GM18505 (cell line): ENCODE measurements around the gene SETD3.

ENCODE experiments used
- ATAC-seq: cut with Tn5 transposase; IDR thresholded peaks from one replicate; pipeline ENCODE4 v1.9.1; 2021; ENCODE audit not compliant: unreplicated experiment
- POLR2A ChIP-seq: IDR thresholded peaks from 4 replicates; pipeline ENCODE4 v1.6.1; 2011; ENCODE audit warnings: borderline replicate concordance; ENCODE audit not compliant: insufficient read depth, insufficient read length; ENCODE audit errors: extremely low read depth

The SETD3 gene

DNA sequence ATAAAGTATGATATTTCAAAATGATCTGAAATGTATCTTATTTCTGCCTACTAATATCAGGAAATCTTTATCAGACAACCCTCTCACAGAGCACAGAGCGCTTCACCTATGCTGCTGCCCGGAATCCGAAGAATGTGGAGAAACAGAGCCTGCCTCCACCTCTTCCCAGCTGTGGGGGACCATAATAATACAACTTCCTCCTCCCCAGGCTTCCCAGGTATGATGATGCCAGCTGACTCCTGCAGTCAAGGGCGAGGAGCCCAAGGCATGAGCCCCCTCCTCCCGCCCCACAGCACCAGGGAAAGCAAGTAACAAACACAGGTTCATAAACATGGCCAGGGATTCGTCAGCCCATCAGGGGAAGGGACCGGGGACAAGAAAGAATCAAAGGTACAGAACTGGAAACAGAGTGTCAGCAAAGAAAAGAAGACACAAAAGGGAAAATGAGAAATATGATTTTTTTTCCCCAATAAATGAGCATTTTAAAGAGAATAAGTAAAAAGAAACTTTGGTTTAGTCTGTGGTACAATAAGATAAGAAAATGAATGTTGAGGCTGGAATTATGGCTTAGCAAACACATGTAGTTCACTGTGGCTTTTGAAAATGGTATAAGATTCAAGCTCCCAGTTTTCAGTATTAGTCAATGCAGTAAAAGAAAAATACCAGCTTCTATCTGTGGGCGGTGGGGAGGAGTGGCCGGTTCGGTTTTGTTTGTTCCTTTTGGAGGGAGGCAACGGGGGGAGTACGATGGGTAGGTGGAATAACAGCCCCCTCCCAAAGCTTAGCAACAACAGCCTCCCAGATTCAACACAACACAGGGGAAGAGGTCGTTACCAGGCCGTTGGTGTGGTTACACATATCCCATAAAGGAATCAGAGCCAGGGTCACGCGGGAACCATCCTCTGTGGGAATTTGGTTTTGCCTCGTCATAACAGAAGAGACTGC, 68.3 kb downstream of the SETD3 start:
- no peak for ATAC-seq
- TF ChIP-seq POLR2A, result no peak

DNA sequence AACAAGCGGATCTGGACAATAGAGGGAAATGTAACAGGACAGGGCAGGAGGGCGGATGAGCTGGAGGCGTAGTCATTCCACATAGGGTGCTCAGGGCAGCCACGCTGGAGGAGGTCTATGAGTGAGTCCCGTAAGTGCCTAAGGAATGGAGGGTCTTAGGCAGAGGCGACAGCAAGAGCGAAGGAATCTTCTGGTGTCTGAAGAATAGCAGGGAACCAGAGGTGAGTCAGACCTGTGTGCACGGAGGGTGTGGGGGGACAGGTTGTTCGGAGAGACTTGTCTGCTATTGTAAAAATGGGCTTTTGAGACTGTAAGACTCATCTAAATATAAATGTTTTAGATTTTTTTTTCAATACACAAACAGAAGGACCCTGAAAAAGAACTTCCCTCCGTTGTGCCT, 70.6 kb downstream of the SETD3 start:
- ATAC-seq, result no peak
- no peak for TF ChIP-seq POLR2A

DNA sequence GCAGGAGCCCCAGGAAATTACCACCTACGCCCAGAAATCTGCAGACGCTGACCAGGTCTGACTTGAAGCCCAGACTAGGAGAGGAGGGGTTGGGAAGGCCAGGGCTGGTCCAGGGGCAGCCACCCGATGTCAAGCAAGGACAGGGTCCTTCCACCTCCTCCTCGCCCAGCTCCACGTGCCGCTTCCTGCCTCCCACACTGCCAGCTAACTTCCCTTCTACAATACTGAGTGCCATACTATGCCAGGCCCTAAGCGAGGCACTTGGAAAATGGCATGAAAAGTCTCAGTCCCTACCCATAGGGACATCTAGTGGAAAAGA, 71.7 kb downstream of the SETD3 start:
- no peak for TF ChIP-seq POLR2A
- ATAC-seq, result no peak

DNA sequence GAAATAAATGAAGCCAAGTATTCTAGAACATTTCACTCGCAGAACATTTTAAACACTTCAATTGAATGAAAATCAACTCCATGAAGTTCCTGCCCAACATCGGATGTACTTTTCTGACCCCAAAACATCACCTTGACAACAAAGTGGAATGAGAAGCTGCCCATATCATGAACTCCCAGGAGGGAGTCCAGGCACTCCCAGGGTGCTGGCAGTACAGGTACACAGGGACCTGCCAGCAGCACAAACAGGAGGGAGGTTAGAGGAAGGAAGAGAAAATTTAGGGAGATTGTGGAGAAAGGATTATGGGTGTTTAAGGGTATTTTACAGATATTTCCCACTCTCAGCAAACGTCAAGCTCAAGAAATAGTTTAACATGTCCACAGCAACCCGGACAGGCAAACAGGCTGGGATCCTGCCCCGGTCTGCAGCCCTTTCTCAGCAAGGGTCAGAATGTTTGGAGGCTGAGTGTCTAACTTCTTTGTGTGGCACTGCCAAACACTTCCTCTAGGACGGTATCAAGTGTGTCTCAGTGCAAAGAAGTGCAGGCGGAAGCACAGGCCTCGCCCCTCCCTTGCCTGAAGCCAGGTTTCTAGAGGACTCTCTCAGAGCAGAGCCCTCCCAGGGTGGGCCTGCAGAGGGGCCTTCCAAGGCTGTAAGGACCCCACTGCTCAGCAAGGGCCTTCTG, 72.2 kb downstream of the SETD3 start:
- no peak for ATAC-seq
- TF ChIP-seq POLR2A, result no peak

DNA sequence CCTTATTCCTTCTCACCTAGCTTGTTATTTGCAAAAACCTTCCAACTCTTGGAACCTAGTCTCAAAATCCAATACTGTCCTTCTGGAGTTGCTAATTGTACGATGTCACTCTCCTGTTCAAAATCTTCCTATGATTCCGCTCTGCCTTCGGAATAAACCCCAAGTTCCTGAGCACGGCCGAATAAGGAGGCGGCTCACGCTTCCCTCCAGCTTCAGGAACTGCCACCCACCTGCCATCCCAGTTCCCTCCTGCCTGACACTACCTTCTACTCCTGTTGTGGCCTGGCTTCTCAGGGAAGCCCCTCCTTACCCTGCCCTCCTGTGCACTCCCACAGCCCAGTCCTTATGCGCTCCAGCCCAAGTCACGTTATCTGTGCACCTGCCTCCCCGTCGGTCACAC, 73.2 kb downstream of the SETD3 start:
- TF ChIP-seq POLR2A, result no peak
- ATAC-seq, result no peak

DNA sequence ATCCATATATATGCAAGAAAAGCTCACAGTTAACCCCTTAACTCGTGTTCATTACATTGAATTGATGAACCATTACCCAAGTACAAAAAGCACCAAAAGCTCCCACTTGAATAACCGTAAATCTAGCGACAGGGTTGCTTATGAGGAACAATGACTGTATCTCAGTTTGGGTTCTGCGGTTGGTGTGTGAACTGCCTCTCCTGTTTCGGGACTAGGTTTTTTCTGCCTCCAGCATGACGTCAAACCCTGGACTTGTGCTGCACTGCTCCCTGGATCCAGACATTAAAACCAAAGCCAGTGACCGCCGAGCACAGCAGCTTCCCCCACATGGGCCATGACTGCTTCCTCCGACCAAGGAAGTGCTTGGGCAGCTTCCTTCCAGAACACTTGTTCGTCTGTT, 77.7 kb downstream of the SETD3 start:
- ATAC-seq, result no peak
- TF ChIP-seq POLR2A, result no peak

DNA sequence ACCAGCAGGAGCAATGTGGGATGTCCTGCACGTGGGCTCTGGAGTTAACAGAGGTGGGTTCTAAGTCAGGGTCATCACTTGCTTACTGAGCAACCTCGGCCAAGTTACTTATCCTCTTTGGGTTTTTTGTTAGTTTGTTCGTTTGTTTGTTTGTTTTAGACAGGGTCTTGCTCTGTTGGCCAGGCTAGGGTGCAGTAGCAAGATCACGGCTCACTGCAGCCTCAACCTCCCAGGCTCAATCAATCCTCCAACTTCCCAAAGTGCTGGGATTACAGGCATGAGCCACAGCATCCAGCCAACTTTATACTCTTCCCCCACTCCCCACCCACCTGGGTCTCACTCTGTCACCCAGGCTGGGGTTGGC, 78.4 kb downstream of the SETD3 start:
- TF ChIP-seq POLR2A, result no peak
- ATAC-seq, result no peak

DNA sequence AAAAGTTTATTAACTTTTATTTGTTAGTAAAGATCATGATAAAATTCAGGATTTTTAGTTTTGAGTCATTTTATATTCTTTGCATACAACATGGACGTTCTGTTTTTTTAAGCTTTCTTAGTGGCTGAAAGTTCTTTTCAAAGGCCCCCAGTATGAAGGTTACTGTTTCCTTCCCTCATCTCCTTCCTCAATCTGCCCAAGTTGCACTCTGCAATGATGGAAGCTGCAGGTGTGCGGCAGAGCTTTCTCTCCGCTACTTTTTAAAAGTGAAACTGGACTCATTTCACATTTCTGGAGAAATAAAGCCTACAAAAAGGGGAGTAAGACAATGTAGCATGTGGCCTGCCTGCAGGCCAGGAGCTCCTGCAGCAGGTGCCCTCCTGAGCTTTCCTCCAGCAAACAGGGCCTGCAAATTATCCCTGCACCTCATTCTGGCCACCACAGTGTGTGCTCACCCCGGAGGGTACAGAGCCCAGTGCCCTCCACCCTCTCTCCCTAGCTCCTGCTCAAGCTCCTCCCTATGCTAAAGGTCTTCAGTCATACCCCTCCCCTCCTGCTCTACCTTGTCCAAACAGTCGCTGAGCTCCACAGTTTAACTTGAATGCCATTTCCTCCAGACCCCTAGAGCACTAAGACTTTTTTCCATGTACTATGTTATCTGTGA, 78.9 kb downstream of the SETD3 start:
- no peak for ATAC-seq
- TF ChIP-seq POLR2A, result no peak

DNA sequence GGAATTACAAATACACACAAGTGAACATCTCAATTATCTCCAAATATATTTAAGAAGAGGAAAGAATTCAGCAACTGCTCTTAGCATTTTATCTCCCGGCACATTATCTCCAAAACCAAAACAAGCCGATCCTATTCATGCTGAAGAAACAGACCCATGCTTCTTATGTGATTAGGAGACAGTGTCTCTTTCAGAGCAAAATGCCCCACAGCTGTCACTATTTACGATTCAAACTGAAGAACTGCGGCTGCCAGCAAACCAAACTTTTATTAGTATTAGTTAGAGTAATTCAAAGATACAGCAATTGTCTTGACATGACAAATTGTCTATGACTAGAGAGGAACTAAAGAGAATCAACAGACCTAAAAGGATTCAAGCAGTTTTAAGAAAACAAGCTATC, 79.4 kb downstream of the SETD3 start:
- no peak for ATAC-seq
- TF ChIP-seq POLR2A, result no peak

DNA sequence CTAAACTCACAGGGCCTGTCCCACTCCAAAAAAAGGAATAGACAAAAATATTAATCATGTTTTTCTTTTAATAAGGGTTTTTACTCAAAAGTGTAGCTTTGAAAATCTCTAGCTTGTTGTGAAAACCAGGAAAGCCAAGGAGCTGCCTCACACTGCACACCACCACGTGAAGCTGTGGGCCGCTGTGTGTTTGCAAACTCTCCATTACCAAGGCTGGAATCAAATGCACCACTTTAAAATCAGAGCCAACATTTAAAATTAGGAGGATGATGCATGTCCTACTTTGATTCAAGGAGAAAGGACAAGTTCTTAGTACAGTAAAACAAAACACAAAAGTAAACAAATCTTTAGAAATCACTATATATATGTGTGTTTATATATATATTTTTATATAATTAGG, 83.0 kb downstream of the SETD3 start:
- TF ChIP-seq POLR2A, result no peak

DNA sequence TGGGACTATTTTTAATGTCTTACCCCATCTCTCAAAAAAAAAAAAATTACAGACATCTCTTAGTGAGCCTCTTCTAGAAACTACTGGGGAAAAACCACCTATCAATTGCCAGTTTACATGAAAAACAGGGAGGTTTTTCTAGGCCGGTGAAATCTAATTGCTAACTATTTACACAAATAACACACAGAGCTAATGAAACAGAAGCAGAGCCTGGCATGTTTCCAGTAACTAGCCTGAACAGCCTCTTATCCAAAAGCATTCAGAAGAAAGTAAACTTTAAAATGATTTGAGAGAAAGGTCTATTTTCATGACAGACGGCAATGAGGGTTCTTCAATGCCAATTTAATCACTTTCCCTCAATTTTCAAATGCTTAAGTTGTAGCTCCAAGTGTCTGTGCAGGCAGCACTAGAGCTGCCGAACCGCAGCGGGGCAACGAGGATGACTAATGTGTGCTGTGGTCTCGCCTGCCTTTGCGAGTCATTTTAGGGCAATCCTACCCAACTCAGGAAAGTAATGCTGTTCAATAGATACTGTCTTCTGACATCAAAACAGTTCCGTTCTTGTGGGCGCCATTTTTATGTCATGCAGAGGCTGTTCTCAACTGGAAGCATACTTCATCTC, 84.6 kb downstream of the SETD3 start:
- no peak for TF ChIP-seq POLR2A
- no peak for ATAC-seq

More for the DNA sequence above, 83.0 kb downstream of the SETD3 start:
- no peak for ATAC-seq

DNA sequence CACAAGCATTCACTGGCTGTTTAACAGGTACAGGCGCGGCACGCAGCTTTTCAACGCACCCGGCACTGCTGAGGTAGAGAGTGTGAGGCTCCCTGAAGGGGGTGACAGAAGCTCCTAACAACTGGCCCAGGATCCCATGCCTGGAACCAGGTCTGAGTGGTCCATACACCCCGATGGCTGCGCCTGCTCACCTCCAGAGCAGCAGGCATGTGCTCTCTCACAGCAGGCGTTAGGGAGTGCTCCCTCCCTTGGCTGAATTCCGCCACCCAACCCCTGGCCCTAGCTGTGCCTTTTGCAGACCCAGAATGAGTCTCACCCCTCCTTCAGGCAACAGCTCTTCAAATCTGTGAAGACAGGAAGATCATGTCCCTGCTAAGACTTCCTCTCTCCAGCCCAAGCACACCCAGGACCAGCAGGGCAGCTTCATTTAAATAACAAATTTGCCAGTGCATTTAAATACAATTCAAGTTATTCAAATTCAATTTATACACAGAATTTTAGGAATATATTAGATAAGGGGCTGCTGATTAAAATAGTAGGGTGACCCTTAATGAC, 86.0 kb downstream of the SETD3 start:
- no peak for TF ChIP-seq POLR2A
- no peak for ATAC-seq

DNA sequence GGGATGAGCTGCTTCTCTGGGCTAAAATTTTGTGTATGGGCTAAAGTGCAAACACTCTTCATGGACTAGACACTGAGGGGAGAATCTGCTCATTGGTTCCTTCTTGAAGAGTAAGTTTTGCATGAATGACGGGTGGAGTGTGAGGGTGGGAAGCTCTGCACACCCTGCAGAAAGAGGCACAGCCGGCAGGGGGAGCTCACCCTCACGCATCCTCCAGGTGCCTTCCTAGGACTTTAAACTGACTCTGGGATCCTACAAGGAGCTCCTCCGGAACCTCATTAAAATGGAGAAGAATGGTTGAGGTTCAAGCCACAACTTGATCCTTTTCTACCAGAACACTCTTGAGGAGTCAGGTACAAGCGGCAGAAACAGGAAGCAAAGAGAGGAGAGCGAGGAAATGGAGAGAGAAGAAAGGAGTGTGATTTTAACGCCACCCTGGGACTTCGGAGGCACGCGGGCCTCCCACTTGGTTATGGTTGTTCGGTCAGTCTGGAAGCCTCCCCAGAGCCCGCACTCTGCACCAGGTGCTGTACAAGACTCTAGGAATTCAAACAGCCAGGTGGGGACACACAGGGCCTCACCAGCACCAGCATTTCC, 87.5 kb downstream of the SETD3 start:
- peak; percentile 62 for ATAC-seq
- TF ChIP-seq POLR2A, result no peak
